Measurements from ENCODE around the gene GRIN1. TPM values are rescaled to one million over a fixed set of nuclear protein-coding genes. Genes with fewer than 3 reads are reported as not detected.

The GRIN1 gene
- total RNA-seq, 2 experiments from 2014 or later = 0.06 to 0.15 TPM

GRCh38 chr9:137193771-137194170, 54.8 kb downstream of the GRIN1 start:
- CTCF ChIA-PET (ENCODE audit: unreplicated experiment) = no interaction called here
- POLR2A ChIA-PET = no interaction called here

GRCh38 chr9:137194388-137194787, 55.4 kb downstream of the GRIN1 start:
- no peak overlapping the region for H3K4me2 ChIP-seq (ENCODE audit: low read length)

More at GRCh38 chr9:137193771-137194170, 54.8 kb downstream of the GRIN1 start:
- no peaks in the 10 kb centered on the region for H3K9me2 ChIP-seq (ENCODE audit: insufficient read depth, low read length)
- H3K4me2 ChIP-seq (ENCODE audit: low read length) = no peak overlapping the region
- no peaks in the 10 kb centered on the region for H3K9me3 ChIP-seq (ENCODE audit: low read length)
- H3K27ac ChIP-seq (ENCODE audit: low read depth, low read length, poor library complexity, severe bottlenecking) = no peak overlapping the region
- H4K20me1 ChIP-seq (ENCODE audit: insufficient read depth, low read length) = no peaks in the 10 kb centered on the region
- no TSS peak for BruUV-seq (replicated peaks)
- DNase-seq (ENCODE audit: low spot score) = no peak
- no peak overlapping the region for H3K4me3 ChIP-seq (ENCODE audit: low read depth, low read length, poor library complexity, severe bottlenecking)
- intact Hi-C loops (cut with micrococcal nuclease; ENCODE audit: unreplicated experiment) = no loop called here
- H2AFZ ChIP-seq (ENCODE audit: low read length) = no peak overlapping the region
- peaks cover 12% of the 10 kb centered on the region for H3K4me1 ChIP-seq (ENCODE audit: insufficient read depth, low read length, poor library complexity, severe bottlenecking)
- TF ChIP-seq CTCF (conservative IDR thresholded peaks at IDR 0.05; ENCODE audit: low read length) = no peak
- TF ChIP-seq EZH2phosphoT487 (IDR thresholded peaks at IDR 0.05; ENCODE audit: borderline replicate concordance, low read depth, low read length) = no peak
- H3K79me2 ChIP-seq (ENCODE audit: insufficient read depth, low read depth, low read length) = peaks cover 12% of the 10 kb centered on the region; the same call in 1 of the 2 replicates
- peaks cover 20% of the 10 kb centered on the region; the same call in 1 of the 2 replicates for H3K36me3 ChIP-seq (ENCODE audit: insufficient read depth, low read length)

More at GRCh38 chr9:137194388-137194787, 55.4 kb downstream of the GRIN1 start:
- no peak for DNase-seq (ENCODE audit: low spot score)
- H3K79me2 ChIP-seq (ENCODE audit: insufficient read depth, low read depth, low read length) = peaks cover 10% of the 10 kb centered on the region; the same call in 1 of the 2 replicates
- H3K27ac ChIP-seq (ENCODE audit: low read depth, low read length, poor library complexity, severe bottlenecking) = no peak overlapping the region
- intact Hi-C loops (cut with micrococcal nuclease; ENCODE audit: unreplicated experiment) = no loop called here
- no TSS peak for BruUV-seq (replicated peaks)
- peaks cover 12% of the 10 kb centered on the region for H3K4me1 ChIP-seq (ENCODE audit: insufficient read depth, low read length, poor library complexity, severe bottlenecking)
- peaks cover 20% of the 10 kb centered on the region; the same call in 1 of the 2 replicates for H3K36me3 ChIP-seq (ENCODE audit: insufficient read depth, low read length)
- TF ChIP-seq CTCF (conservative IDR thresholded peaks at IDR 0.05; ENCODE audit: low read length) (no peak), EZH2phosphoT487 (IDR thresholded peaks at IDR 0.05; ENCODE audit: borderline replicate concordance, low read depth, low read length) (no peak)
- ChIA-PET POLR2A (no interaction called here), CTCF (ENCODE audit: unreplicated experiment) (interaction anchor here (0.5 kb wide), 1 partner anchor 166 kb away, joined by 3 read pairs; no protein-coding TSS in a partner anchor)
- H4K20me1 ChIP-seq (ENCODE audit: insufficient read depth, low read length) = no peaks in the 10 kb centered on the region
- H3K9me2 ChIP-seq (ENCODE audit: insufficient read depth, low read length) = no peaks in the 10 kb centered on the region
- H3K9me3 ChIP-seq (ENCODE audit: low read length) = no peaks in the 10 kb centered on the region
- H3K4me3 ChIP-seq (ENCODE audit: low read depth, low read length, poor library complexity, severe bottlenecking) = no peak overlapping the region
- H2AFZ ChIP-seq (ENCODE audit: low read length) = no peak overlapping the region
